ENCODE data around the gene ALDH1A2.

The ALDH1A2 gene

GRCh38 chr15:57950381-57950946 is 115.0 kb downstream of the ALDH1A2 start:
- TF ChIP-seq CTCF (IDR thresholded peaks at IDR 0.05; ENCODE audit: control extremely low read depth, extremely low read depth, low read depth, missing control alignments), result no peak
- ChIA-PET CTCF (no interaction called here), POLR2A (no interaction called here)
- DNase-seq (ENCODE audit: extremely low spot score), result no peak

- no peak for TF ChIP-seq CTCF (IDR thresholded peaks at IDR 0.05; ENCODE audit: control extremely low read depth, extremely low read depth, low read depth, missing control alignments)
- CTCF ChIA-PET, result no interaction called here
These were observed 116.1 kb downstream of the ALDH1A2 start for GRCh38 chr15:57949374-57949943.

GRCh38 chr15:57948351-57949289 is 116.9 kb downstream of the ALDH1A2 start:
- CTCF ChIA-PET, result interaction anchor here (1.0 to 1.1 kb wide), 2 partner anchors 9 to 10 kb away, joined by 3 to 4 read pairs; no protein-coding TSS in a partner anchor
- TF ChIP-seq CTCF (IDR thresholded peaks at IDR 0.05; ENCODE audit: control extremely low read depth, extremely low read depth, low read depth, missing control alignments), result no peak
- no peak for DNase-seq (ENCODE audit: extremely low spot score)
- POLR2A ChIA-PET, result no interaction called here

More at GRCh38 chr15:57949374-57949943, 116.1 kb downstream of the ALDH1A2 start:
- no peak for DNase-seq (ENCODE audit: extremely low spot score)
- POLR2A ChIA-PET, result no interaction called here

GRCh38 chr15:57947781-57948180 is 117.7 kb downstream of the ALDH1A2 start:
- TF ChIP-seq CTCF (IDR thresholded peaks at IDR 0.05; ENCODE audit: control extremely low read depth, extremely low read depth, low read depth, missing control alignments), result no peak
- no peak for DNase-seq (ENCODE audit: extremely low spot score)
- ChIA-PET CTCF (interaction anchor here (1.1 to 1.4 kb wide), 2 partner anchors 9 to 11 kb away, joined by 3 read pairs; no protein-coding TSS in a partner anchor), POLR2A (no interaction called here)

GRCh38 chr15:57947282-57947681 is 118.2 kb downstream of the ALDH1A2 start:
- no peak for DNase-seq (ENCODE audit: extremely low spot score)
- CTCF ChIA-PET, result interaction anchor here (1.4 kb wide), 1 partner anchor 10 kb away, joined by 3 read pairs; no protein-coding TSS in a partner anchor
- TF ChIP-seq CTCF (IDR thresholded peaks at IDR 0.05; ENCODE audit: control extremely low read depth, extremely low read depth, low read depth, missing control alignments), result no peak
- POLR2A ChIA-PET, result no interaction called here

GRCh38 chr15:57946491-57947048 is 118.9 kb downstream of the ALDH1A2 start:
- ChIA-PET POLR2A (no interaction called here), CTCF (interaction anchor here (1.4 kb wide), 1 partner anchor 9 kb away, joined by 3 read pairs; no protein-coding TSS in a partner anchor)
- DNase-seq (ENCODE audit: extremely low spot score), result no peak
- no peak for TF ChIP-seq CTCF (IDR thresholded peaks at IDR 0.05; ENCODE audit: control extremely low read depth, extremely low read depth, low read depth, missing control alignments)
